Colon (tissue), 2 donors: ENCODE measurements around the gene HAX1.
"Not testable (repeated sequence)": the region's sequence is repeated elsewhere in the genome, so short reads cannot be mapped to it uniquely, and the experiment has no call there.

Experiments used
- FAIRE-seq: peaks from 2 replicates; lab custom pipeline; 2012; peaks lifted over from hg19 to GRCh38; lab: Jason Lieb, UNC
- donor health status: control.
- donor health status: control.

The HAX1 gene

GRCh38 chr1:154287591-154287990 lies 15.2 kb downstream of the HAX1 start:
- FAIRE-seq, result not testable (repeated sequence)

GRCh38 chr1:154288661-154289060 lies 16.2 kb downstream of the HAX1 start:
- FAIRE-seq, result no peak

- no peak for FAIRE-seq
Observed at GRCh38 chr1:154290921-154291320, 18.5 kb downstream of the HAX1 start.

GRCh38 chr1:154295408-154296235 lies 23.2 kb downstream of the HAX1 start:
- no peak for FAIRE-seq

- FAIRE-seq, result no peak
Observed at GRCh38 chr1:154301582-154301981, 29.2 kb downstream of the HAX1 start.

GRCh38 chr1:154304664-154305337 lies 32.4 kb downstream of the HAX1 start:
- no peak for FAIRE-seq

- no peak for FAIRE-seq
Observed at GRCh38 chr1:154306151-154306550, 33.7 kb downstream of the HAX1 start.

- FAIRE-seq, result not testable (repeated sequence)
Observed at GRCh38 chr1:154307670-154308270, 35.3 kb downstream of the HAX1 start.

- not testable (repeated sequence) for FAIRE-seq
Observed at GRCh38 chr1:154309136-154309535, 36.7 kb downstream of the HAX1 start.

GRCh38 chr1:154312229-154313065 lies 40.0 kb downstream of the HAX1 start:
- FAIRE-seq, result not testable (repeated sequence)

GRCh38 chr1:154313066-154313356 lies 40.6 kb downstream of the HAX1 start:
- FAIRE-seq, result no peak

GRCh38 chr1:154314226-154314625 lies 41.8 kb downstream of the HAX1 start:
- FAIRE-seq, result not testable (repeated sequence)

GRCh38 chr1:154316704-154317103 lies 44.3 kb downstream of the HAX1 start:
- no peak for FAIRE-seq

GRCh38 chr1:154318386-154318785 lies 46.0 kb downstream of the HAX1 start:
- FAIRE-seq, result no peak

- FAIRE-seq, result no peak
Observed at GRCh38 chr1:154320882-154321608, 48.6 kb downstream of the HAX1 start, which contains the start of gene AQP10. TSS of gene AQP10 (plus strand) at chr1:154321093. CDS start at chr1:154321156, 63 bp downstream.

GRCh38 chr1:154321609-154321934 lies 49.1 kb downstream of the HAX1 start:
- FAIRE-seq, result not testable (repeated sequence)

- no peak for FAIRE-seq
Observed at GRCh38 chr1:154323493-154323892, 51.1 kb downstream of the HAX1 start.

- no peak for FAIRE-seq
Observed at GRCh38 chr1:154324241-154324640, 51.8 kb downstream of the HAX1 start.

GRCh38 chr1:154324669-154325582 lies 52.5 kb downstream of the HAX1 start, which contains the start of gene ATP8B2:
TSS of gene ATP8B2 (plus strand) at chr1:154325525. CDS start at chr1:154328142, 2,617 bp downstream.
- no peak for FAIRE-seq
